ENCODE measurements around the gene PPIL1. TPM values are rescaled to one million over a fixed set of nuclear protein-coding genes. Genes with fewer than 3 reads are reported as not detected.
"Not testable (repeated sequence)": the region's sequence is repeated elsewhere in the genome, so short reads cannot be mapped to it uniquely, and the experiment has no call there.

Gene PPIL1
- total RNA-seq, 2 experiments from 2014 or later, result 27.0 to 29.3 TPM

DNA sequence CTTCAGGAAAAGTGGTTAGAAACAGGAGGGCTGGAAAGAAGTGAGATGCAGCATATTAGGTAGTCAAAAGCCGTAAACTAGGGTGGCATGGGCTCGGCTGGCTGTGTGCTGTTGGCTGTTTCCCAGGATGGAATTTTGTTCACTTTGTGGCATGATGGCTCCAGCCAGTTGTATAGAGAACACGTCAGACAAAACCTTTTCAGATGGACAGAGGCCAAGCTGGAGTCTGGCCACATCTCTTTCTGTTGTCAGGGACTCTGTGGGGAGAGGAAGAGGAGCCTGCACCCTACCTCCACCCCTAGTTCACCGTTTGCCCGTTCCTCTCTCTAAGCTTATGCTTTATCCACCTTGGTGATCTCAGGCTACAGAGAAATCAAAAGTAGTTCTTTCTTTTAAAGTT is 33.2 kb upstream of the PPIL1 start:
- ChIA-PET CTCF (interaction anchor here (0.7 to 1.2 kb wide), 3 partner anchors 34 to 163 kb away, joined by 3 read pairs; partner anchors contain the start of gene PPIL1), POLR2A (no interaction called here)
- H3K9me3 Mint-ChIP-seq, result no peaks in the 10 kb centered on the region
- H3K4me3 Mint-ChIP-seq, result no peak overlapping the region
- H3K36me3 Mint-ChIP-seq (ENCODE audit: low read depth), result peaks cover 51% of the 10 kb centered on the region
- peak overlapping the region; percentile 31 for H3K27ac Mint-ChIP-seq
- H3K4me1 Mint-ChIP-seq, result peaks cover 64% of the 10 kb centered on the region
- H3K27me3 Mint-ChIP-seq, result no peaks in the 10 kb centered on the region
- DNase-seq, result no peak

DNA sequence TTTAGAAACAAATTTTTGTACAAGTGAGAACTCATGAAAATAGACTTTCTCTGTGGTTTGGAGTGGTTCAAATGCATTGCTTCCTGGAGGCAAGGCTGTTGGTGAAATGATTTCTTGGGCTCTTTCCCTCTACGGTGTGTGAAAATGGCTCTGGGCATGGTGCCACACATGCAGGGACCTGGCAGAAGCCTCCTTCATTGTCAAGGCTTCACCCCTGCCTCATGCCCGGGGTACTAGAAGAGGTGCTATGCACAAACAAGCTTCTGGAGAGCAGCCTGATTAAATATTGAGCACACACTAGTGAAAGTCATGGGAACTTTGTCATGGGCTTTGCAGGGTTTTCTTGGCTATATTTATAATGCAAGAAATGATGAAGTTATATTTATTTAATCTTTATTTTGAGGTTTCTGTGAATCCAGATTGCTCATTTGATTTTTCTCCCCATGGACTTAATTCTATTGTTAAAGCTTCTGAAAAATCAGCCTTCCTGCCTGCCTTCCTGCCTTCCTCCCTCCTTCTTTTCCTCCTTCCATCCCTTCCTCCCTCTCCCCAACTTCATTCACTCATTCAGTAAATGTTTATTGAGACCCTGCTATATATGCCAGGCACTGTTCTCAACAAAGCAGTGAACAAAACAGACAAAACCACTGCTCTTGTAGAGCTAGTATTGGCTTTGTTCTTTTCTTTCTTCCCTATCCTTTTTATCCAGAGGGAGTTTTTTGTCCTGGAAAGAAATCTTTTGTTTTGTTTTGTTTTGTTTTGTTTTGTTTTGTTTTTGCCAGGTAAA is 32.1 kb upstream of the PPIL1 start:
- H3K27ac Mint-ChIP-seq, result no peak overlapping the region
- peaks cover 58% of the 10 kb centered on the region for H3K36me3 Mint-ChIP-seq (ENCODE audit: low read depth)
- peaks cover 54% of the 10 kb centered on the region for H3K4me1 Mint-ChIP-seq
- H3K4me3 Mint-ChIP-seq, result no peak overlapping the region
- ChIA-PET POLR2A (no interaction called here), CTCF (interaction anchor here (0.6 to 1.1 kb wide), 2 partner anchors 10 to 49 kb away, joined by 3 to 4 read pairs; no protein-coding TSS in a partner anchor)
- H3K27me3 Mint-ChIP-seq, result no peaks in the 10 kb centered on the region
- no peaks in the 10 kb centered on the region for H3K9me3 Mint-ChIP-seq
- no peak for DNase-seq

DNA sequence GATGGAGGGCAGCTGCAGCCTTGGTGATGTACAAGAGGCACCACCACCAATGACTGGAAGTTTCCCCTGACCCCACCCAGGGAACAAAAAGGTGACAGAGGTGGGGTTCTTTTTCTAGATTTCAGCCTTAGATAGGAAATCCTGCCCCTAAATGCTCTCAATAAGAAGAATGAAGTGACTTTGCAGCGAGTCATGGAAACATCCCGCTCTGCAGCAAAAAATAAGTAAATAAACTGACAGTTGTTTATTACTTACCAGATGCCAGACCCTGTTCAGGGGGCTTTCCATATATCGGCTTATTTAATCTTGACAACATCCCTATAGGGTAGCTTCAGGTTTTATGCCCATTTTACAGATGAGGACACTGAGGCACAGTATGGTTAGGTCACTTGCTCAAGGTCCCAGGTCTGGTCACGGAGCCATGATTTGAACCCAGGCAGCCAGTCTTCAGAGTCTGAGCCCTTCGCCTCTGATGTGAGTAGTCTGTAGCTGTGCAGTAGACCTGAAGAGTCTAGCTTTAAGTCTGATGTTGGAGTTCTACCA is 30.3 kb upstream of the PPIL1 start:
- no peaks in the 10 kb centered on the region for H3K27me3 Mint-ChIP-seq
- no peaks in the 10 kb centered on the region for H3K9me3 Mint-ChIP-seq
- ChIA-PET CTCF (interaction anchor here (1.3 to 3.7 kb wide), 2 partner anchors 9 to 113 kb away, joined by 8 to 13 read pairs; no protein-coding TSS in a partner anchor), POLR2A (no interaction called here)
- peaks cover 61% of the 10 kb centered on the region for H3K36me3 Mint-ChIP-seq (ENCODE audit: low read depth)
- no peak for DNase-seq
- no peak overlapping the region for H3K4me3 Mint-ChIP-seq
- peaks cover 47% of the 10 kb centered on the region for H3K4me1 Mint-ChIP-seq
- H3K27ac Mint-ChIP-seq, result no peak overlapping the region

DNA sequence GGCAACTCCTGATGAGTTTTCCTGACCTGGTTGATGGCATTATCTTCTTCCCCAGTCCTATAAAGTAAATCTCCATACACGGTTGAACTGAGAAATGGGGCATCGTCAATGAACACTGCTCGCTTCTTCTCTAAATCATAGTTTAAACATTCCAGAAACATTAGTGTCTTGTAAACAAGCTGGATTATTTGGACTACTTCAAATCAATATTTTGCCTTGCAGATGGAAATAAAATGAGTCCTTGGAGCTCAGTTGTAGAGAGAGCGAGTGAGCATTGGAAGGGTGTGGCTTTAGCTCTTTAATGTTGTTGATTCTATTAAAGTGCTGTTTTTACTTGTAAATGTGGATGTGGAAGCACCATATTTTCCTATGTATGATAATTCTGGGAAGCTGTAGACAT is 29.5 kb upstream of the PPIL1 start:
- Mint-ChIP-seq H3K27me3 (no peaks in the 10 kb centered on the region), H3K9me3 (no peaks in the 10 kb centered on the region), H3K27ac (no peak overlapping the region), H3K36me3 (ENCODE audit: low read depth) (peaks cover 63% of the 10 kb centered on the region), H3K4me3 (no peak overlapping the region), H3K4me1 (peaks cover 48% of the 10 kb centered on the region)
- no peak for DNase-seq
- ChIA-PET CTCF (interaction anchor here (1.0 to 3.7 kb wide), 4 partner anchors 10 to 114 kb away, joined by 3 to 13 read pairs (median 5); no protein-coding TSS in a partner anchor), POLR2A (no interaction called here)

DNA sequence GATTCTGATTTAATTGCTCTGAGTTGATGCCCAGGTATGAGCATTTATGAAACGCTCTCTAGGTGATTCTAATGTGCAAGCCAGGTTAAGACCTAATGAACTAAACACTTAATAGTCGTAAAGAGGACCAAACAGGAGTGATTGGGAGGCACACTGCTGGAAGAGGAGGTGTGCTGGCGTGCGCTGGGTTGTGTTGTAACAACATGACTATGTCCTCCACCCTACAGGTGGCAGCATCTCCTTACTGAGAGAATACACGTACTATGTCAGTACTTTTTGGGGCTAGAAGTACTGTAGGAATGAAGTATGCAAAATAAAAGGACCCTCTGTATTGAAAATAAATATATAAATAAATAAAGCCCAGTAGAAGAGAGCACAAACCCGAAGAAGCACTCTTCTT is 23.0 kb upstream of the PPIL1 start:
- Mint-ChIP-seq H3K36me3 (ENCODE audit: low read depth) (peaks cover 47% of the 10 kb centered on the region), H3K4me3 (no peak overlapping the region), H3K27me3 (no peaks in the 10 kb centered on the region), H3K4me1 (peaks cover 16% of the 10 kb centered on the region), H3K27ac (no peak overlapping the region), H3K9me3 (no peaks in the 10 kb centered on the region)
- POLR2A ChIA-PET, result no interaction called here
- CTCF ChIA-PET, result interaction anchor here (0.6 to 1.8 kb wide), 5 partner anchors 9 to 562 kb away, joined by 3 to 4 read pairs (median 4); partner anchors contain the start of gene C6orf89
- DNase-seq, result peak; percentile 59

DNA sequence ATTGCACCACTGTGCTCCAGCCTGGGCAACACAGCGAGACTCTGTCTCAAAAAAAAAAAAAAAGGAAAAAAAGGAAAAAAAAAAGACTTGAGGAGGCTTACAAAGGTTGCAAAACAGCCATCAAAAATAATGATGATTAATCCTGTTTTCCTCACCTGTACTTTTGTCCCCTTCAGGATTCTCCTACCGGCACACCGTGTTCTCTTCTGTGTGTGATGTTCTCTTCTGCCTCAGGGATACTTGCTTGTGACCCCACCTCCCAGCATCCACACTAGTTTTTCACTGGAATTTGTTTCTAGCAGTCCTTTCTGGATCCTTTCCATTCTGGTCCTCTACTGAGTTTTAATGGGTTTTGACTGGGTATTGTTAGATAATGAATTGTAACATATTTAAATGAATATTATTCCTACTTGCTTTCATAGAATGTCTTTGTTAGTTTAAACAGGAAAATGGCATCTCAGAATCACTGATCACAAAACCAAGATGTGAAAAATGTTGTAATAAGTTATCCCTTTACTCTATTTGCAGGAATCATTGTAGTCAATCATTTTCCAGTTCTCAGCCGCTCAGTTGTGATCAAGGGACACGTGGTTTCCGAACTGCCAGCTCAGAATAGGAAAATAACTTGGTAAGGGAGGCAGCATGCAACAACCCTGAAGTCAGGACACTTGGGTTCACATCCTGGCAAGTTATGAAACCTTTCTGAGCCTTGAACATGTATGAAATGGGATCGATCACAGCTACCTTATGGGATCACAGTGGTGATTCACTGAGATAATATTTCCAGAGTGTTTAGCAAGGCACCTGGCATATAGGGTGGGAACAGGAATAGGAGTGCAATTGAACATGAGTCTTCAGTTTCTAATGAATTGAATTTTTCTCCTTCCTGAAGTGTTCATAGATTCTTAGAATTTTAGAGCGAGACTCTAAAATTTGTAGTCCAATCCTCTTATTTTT is 19.7 kb upstream of the PPIL1 start:
- ChIA-PET CTCF (interaction anchor here (0.9 to 2.4 kb wide), 4 partner anchors 9 to 124 kb away, joined by 3 to 8 read pairs (median 4); partner anchors contain the start of gene C6orf89), POLR2A (no interaction called here)
- no peaks in the 10 kb centered on the region for H3K27me3 Mint-ChIP-seq
- peaks cover 38% of the 10 kb centered on the region for H3K36me3 Mint-ChIP-seq (ENCODE audit: low read depth)
- H3K9me3 Mint-ChIP-seq, result no peaks in the 10 kb centered on the region
- no peak for DNase-seq
- H3K27ac Mint-ChIP-seq, result peak overlapping the region; percentile 68
- H3K4me3 Mint-ChIP-seq, result no peak overlapping the region
- H3K4me1 Mint-ChIP-seq, result peaks cover 21% of the 10 kb centered on the region

DNA sequence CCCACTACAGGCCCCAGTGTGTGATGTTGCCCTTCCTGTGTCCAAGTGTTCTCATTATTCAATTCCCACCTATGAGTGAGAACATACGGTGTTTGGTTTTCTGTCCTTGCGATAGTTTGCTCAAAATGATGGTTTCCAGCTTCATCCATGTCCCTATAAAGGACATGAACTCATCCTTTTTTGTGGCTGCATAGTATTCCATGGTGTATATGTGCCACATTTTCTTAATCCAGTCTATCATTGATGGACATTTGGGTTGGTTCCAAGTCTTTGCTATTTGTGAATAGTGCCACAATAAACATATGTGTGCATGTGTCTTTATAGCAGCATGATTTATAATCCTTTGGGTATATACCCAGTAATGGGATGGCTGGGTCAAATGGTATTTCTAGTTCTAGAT is 16.6 kb upstream of the PPIL1 start:
- POLR2A ChIA-PET, DNase-seq, H3K27me3 Mint-ChIP-seq, H3K27ac Mint-ChIP-seq, H3K4me3 Mint-ChIP-seq, H3K9me3 Mint-ChIP-seq: not testable (repeated sequence)
- Mint-ChIP-seq H3K4me1 (peaks cover 36% of the 10 kb centered on the region), H3K36me3 (ENCODE audit: low read depth) (peaks cover 38% of the 10 kb centered on the region)
- CTCF ChIA-PET, result interaction anchor here (0.6 to 1.3 kb wide), 2 partner anchors 45 to 109 kb away, joined by 3 read pairs; no protein-coding TSS in a partner anchor

DNA sequence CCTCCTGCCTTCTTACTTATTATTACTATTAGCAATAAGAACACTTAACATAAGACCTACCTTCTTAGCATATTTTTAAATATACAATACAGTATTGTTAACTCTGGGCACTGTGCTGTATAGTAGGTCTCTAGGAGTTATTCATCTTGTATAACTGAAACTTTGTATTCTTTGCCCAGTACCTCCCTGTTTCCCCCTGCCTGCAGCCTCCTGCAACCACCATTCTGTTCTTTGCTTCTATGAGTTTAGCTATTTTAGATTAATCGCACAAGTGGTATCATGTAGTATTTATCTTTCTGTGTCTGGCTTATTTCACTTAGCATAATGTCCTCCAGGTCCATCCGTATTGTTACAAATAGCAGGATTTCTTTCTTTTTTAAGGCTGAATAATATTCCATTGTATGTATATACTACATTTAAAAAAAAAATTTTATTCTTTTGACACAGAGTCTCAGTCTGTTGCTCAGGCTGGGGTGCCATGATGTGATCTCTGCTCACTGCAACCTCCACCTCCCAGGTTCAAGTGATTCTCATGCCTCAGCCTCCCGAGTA is 15.6 kb upstream of the PPIL1 start:
- no peak overlapping the region for H3K4me3 Mint-ChIP-seq
- no peaks in the 10 kb centered on the region for H3K9me3 Mint-ChIP-seq
- peaks cover 35% of the 10 kb centered on the region for H3K36me3 Mint-ChIP-seq (ENCODE audit: low read depth)
- CTCF ChIA-PET, result interaction anchor here (1.0 to 2.7 kb wide), 4 partner anchors 12 to 128 kb away, joined by 3 to 14 read pairs (median 4); no protein-coding TSS in a partner anchor
- no peak for DNase-seq
- no peak overlapping the region for H3K27ac Mint-ChIP-seq
- no peaks in the 10 kb centered on the region for H3K27me3 Mint-ChIP-seq
- H3K4me1 Mint-ChIP-seq, result peaks cover 42% of the 10 kb centered on the region
- POLR2A ChIA-PET, result no interaction called here

DNA sequence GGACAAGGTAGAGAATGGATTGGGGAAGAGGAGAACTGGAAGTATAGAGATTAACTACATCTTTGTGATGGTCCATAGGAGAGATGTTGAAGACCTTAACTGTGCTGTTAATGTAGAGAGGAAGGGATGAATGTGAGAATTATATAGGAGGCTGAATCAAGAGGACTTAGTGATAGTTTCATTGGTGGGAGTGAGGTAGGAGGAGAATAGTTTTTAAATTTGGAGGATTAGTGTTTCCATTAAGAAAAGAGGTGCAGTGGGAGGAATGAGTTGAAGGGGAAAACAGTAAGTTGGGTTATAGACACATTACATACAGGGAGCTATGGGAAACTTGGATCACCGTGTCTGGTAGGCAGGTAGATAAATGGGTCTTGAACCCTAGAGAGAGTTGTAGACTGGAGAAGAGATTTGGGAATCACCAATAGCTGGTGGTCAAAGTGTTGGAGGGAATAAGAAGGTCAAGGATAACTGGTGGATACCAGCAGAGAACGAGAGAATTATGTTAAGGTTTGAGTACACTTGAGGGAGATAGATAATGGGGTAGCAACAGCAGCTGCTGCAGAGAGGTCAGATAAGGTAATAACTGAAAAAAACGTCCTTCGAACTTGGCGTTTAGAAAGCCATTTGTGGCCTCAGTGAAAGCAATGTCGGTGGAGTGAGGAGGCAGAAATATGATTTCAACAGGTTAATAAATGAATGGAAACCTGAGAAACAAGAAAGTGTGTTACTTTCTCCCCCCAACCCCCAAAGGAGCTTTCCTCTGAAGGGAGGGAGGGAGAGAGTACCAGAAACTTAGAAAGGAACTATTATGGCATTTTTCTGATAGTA is 14.3 kb upstream of the PPIL1 start:
- Mint-ChIP-seq H3K4me3 (no peak overlapping the region), H3K9me3 (no peaks in the 10 kb centered on the region), H3K27me3 (no peaks in the 10 kb centered on the region), H3K27ac (no peak overlapping the region), H3K36me3 (ENCODE audit: low read depth) (peaks cover 22% of the 10 kb centered on the region), H3K4me1 (peaks cover 42% of the 10 kb centered on the region)
- DNase-seq, result no peak
- ChIA-PET POLR2A (no interaction called here), CTCF (interaction anchor here (1.1 to 2.7 kb wide), 3 partner anchors 10 to 129 kb away, joined by 3 to 14 read pairs (median 4); no protein-coding TSS in a partner anchor)

DNA sequence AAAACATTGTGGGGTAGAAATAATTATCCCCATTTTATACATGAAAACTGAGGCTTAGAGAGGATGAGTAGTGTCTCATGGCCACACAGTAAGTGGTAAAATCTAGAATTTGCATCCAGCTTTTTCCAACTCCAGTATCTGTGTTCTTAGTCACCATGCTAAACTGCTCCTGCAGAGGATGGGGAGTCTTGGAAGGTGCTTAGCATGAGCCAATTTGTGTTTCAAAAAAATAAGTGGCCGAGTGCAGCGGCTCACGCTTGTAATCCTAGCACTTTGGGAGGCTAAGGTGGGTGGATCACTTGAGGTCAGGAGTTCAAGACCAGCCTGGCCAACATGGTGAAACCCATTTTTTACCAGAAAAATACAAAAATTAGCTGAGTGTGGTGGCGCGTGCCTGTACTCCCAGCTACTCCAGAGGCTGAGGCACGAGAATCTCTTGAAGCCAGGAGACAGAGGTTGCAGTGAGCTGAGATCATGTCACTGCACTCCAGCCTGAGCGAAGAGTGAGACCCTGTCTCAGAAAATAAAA is 13.6 kb upstream of the PPIL1 start:
- H3K27ac Mint-ChIP-seq, result no peak overlapping the region
- ChIA-PET CTCF (interaction anchor here (1.1 to 5.8 kb wide), 3 partner anchors 14 to 130 kb away, joined by 4 to 77 read pairs (median 14); partner anchors contain the start of gene PPIL1), POLR2A (no interaction called here)
- H3K36me3 Mint-ChIP-seq (ENCODE audit: low read depth), result peaks cover 22% of the 10 kb centered on the region
- no peaks in the 10 kb centered on the region for H3K27me3 Mint-ChIP-seq
- H3K4me3 Mint-ChIP-seq, result no peak overlapping the region
- DNase-seq, result no peak
- H3K4me1 Mint-ChIP-seq, result peaks cover 42% of the 10 kb centered on the region
- no peaks in the 10 kb centered on the region for H3K9me3 Mint-ChIP-seq

DNA sequence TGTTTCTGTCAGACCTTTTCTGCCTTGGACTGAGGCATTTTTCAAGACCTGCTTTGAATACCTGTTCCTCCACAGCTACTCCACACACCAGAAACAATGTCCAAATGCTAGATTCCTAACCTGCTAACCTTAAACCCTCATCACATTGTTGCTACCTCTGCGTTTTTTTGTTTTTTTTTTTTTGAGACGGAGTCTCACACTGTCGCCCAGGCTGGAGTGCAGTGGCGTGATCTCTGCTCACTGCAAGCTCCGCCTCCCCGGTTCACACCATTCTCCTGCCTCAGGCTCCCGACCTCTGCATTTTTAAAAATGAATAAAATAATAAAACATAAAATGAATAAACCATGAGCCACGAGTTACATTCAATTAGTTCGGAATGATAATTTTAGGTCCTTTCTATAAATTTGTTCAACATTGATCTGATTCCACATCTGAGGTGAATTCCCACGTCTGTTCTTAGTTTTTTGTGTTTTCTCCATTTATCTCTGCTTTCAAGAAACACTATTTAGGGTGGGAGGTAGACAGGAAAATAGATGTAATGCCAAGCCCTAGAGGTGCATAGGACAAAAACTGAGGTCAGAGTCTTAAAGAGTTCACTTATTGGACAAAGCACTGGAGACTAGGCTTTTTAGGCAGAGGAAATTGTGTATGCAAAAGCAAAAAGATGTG is 12.5 kb upstream of the PPIL1 start:
- Mint-ChIP-seq H3K27me3 (no peaks in the 10 kb centered on the region), H3K4me3 (peak overlapping the region; percentile 90), H3K27ac (peak overlapping the region; percentile 91), H3K4me1 (peaks cover 42% of the 10 kb centered on the region), H3K36me3 (ENCODE audit: low read depth) (peaks cover 17% of the 10 kb centered on the region), H3K9me3 (no peaks in the 10 kb centered on the region)
- no peak for DNase-seq
- ChIA-PET CTCF (interaction anchor here (0.7 to 5.8 kb wide), 3 partner anchors 13 to 131 kb away, joined by 4 to 77 read pairs (median 39); partner anchors contain the start of gene PPIL1), POLR2A (no interaction called here)
